HepG2 (cell line): ENCODE measurements around the gene MOV10L1.

ENCODE experiments used
- CTCF ChIP-seq: sonication (generic); formaldehyde crosslinking; IDR thresholded peaks from 2 replicates; pipeline ENCODE4 v1.5.0; 2020; ENCODE audit warnings: mild to moderate bottlenecking, missing genetic modification reagents, moderate library complexity
- POLR2A ChIP-seq, 2 experiments: IDR thresholded peaks; 2 replicates each; pipeline ENCODE4 v1.6.1; 2011; ENCODE audit warnings: low read depth in 2 of 2, low read length in 2 of 2, mild to moderate bottlenecking in 1 of 2, moderate library complexity in 1 of 2; ENCODE audit not compliant: insufficient read depth in 1 of 2

- TF ChIP-seq CTCF (CRISPR knock-in tag) (no peak), POLR2A (IDR thresholded peaks at IDR 0.05; ENCODE audit: insufficient read depth in 1 of 2, low read depth in 2 of 2, low read length in 2 of 2) (no peak)
Observed at GRCh38 chr22:50083462-50084079, 6.2 kb upstream of the MOV10L1 start.
